ENCODE results near the gene SLC35A4.
"Not testable (repeated sequence)": the region's sequence is repeated elsewhere in the genome, so short reads cannot be mapped to it uniquely, and the experiment has no call there.

Gene SLC35A4

GRCh38 chr5:140557965-140558364 is 6.7 kb upstream of the SLC35A4 start:
- no peak for DNase-seq (ENCODE audit: low spot score)

DNA sequence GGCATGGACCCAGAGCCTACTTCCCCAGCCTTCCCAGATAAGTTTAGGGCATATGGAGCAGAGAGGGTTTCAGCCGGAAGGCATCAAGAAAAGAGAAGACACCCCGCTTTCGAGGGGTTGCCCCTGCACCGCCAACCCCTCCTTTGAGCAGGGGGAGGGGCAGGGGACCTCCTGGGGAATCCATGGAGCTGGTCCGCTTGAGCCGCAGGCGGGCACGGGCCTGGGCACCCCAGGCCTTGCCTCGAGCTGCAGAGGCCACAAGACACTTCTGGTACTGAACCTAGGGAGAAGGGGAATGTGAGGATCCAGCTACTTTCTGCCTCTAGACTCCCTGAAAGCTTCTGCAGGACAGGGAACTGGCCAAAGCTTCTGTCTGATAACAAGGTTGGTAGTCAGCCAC is 6.1 kb upstream of the SLC35A4 start:
- no peak for DNase-seq (ENCODE audit: low spot score)

- no peak for DNase-seq (ENCODE audit: low spot score)
Observed at GRCh38 chr5:140560227-140560626, 4.4 kb upstream of the SLC35A4 start.

DNA sequence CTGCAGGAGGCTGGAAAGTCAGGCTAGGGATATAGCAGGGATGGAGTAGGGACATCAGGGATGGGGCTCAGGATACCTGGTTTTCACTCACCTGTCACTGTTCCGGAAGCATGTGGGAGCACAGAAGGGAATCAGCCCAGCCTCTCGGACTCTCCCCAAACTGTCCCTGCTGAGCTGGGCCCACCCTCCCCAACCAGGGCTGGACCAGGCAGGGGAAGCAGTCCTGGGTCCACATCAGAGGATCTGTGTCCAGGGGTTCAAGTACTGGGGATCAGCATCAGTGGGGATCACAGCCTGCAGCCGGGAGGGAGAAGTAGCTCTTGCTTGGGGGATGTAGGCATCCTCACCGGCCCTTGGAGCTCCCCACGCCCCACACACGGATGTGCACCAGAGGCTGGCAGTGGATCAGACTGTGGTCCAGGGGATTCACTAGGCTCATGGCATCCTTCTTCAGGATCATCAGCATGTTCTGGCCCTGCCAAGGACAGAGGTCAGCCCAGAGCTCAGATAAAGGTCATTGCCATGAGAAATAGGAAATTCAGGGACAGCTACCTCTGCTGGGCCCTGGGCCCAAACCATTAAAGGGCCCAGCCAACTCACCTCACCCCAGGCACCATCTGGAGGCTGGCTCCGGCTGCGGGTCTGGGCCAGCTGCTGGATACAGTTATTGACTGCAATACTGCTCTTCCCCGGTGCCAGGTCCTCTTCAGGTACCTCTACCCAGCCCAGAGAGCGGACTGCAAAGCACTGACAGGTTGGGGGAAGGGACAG is 2.7 kb upstream of the SLC35A4 start:
- DNase-seq (ENCODE audit: low spot score) = no peak

DNA sequence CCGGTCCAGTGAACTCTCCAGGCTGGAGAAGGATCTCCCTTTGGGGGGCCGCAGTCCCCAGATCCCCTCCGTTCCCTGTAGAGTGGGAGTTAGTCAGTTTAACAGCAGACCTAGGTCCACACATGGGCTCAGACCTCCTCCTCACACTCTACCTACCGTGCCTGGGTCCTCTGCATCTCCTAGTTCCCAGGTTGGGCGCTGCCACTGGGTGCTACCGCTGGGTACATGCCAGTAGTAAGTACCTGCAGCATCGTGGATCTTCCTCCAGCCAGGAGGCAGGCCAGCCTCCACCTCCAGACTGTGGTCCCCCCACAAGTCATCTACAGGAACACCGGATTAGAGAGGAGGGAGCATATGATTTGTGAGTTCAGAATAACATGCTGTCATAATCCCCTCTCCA is 1.0 kb upstream of the SLC35A4 start:
- DNase-seq (ENCODE audit: low spot score) = no peak

DNA sequence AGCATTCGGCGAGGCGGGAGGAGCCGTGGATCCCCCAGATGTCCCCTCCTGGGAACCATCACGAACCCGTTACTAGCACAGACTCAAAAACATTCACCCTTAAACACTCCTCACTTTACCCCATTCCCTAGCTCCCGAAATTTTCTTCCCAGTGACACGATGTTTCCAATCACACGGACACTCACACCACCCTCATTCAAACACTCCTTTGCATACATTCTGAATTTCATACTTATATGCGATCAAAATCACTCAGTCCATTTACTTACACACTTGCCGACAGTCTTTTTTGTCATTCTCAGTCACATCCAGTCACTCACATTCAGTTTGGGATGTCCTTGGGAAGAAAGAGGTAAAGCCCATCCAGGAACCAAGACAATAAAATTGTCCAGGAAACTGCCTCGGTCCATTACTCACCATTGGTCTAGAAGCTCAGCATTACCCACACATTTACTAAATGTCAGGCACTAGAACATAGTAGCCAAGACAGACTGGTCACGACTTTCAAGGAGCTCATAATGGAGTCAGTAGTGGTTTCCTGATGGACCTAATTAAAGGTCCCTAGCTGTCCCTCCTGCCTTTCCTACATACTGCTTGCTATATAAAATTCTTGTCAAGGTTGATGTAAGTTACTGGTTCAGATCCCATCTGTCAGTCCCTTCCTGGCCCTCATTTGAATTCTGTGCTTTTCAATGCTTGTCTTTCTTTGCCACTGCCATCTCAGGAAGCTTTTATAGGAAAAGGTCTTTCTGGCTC is 574 bp downstream of the SLC35A4 start:
- no peak for DNase-seq (ENCODE audit: low spot score)

DNA sequence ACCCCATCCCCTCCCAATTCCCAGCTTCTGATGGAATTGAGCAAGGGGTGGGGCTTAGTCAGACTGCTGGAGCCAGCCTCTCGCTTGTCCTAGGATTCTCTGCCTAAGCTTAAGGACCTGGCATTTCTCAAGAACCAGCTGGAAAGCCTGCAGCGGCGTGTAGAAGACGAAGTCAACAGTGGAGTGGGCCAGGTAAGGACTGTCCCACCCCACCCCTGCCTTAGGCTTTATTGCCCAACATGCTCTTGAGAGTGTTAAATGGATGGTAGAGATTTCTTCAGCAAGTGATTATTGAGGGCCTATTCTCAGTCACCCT is 1.1 kb downstream of the SLC35A4 start:
- no peak for DNase-seq (ENCODE audit: low spot score)

GRCh38 chr5:140566665-140567064 is 2.0 kb downstream of the SLC35A4 start:
- no peak for DNase-seq (ENCODE audit: low spot score)

DNA sequence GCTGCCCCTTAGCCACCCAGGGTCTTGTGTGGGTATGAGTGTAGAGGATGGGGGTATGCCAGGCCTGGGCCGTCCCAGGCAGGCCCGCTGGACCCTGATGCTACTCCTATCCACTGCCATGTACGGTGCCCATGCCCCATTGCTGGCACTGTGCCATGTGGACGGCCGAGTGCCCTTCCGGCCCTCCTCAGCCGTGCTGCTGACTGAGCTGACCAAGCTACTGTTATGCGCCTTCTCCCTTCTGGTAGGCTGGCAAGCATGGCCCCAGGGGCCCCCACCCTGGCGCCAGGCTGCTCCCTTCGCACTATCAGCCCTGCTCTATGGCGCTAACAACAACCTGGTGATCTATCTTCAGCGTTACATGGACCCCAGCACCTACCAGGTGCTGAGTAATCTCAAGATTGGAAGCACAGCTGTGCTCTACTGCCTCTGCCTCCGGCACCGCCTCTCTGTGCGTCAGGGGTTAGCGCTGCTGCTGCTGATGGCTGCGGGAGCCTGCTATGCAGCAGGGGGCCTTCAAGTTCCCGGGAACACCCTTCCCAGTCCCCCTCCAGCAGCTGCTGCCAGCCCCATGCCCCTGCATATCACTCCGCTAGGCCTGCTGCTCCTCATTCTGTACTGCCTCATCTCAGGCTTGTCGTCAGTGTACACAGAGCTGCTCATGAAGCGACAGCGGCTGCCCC is 2.6 kb downstream of the SLC35A4 start:
- no peak for DNase-seq (ENCODE audit: low spot score)

GRCh38 chr5:140567871-140568270 is 3.2 kb downstream of the SLC35A4 start:
- no peak for DNase-seq (ENCODE audit: low spot score)

DNA sequence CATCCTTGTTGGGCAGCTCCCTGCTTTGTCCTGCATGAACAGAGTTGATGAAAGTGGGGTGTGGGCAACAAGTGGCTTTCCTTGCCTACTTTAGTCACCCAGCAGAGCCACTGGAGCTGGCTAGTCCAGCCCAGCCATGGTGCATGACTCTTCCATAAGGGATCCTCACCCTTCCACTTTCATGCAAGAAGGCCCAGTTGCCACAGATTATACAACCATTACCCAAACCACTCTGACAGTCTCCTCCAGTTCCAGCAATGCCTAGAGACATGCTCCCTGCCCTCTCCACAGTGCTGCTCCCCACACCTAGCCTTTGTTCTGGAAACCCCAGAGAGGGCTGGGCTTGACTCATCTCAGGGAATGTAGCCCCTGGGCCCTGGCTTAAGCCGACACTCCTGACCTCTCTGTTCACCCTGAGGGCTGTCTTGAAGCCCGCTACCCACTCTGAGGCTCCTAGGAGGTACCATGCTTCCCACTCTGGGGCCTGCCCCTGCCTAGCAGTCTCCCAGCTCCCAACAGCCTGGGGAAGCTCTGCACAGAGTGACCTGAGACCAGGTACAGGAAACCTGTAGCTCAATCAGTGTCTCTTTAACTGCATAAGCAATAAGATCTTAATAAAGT is 3.9 kb downstream of the SLC35A4 start:
- DNase-seq (ENCODE audit: low spot score) = no peak

DNA sequence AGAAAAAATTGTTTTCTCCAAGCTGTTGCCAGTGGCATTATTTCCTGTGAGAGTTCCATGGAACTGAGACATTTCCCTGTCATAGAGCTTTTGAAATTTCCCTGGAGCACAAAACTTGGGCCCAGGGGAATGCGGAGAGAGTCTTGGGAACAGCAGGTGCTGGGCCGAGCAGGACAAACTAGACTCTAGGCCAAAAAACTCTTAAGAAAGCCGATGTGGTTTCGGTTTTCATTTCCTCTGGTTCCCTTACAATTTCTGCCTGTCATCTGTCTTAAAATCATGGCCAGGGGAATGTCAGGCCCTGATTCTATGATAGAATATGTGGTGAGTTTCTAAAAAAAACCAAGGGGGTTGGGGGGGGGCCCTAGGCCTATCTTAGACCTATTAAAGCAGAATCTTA is 4.6 kb downstream of the SLC35A4 start:
- no peak for DNase-seq (ENCODE audit: low spot score)

GRCh38 chr5:140570058-140570457 is 5.4 kb downstream of the SLC35A4 start:
- DNase-seq (ENCODE audit: low spot score) = no peak

DNA sequence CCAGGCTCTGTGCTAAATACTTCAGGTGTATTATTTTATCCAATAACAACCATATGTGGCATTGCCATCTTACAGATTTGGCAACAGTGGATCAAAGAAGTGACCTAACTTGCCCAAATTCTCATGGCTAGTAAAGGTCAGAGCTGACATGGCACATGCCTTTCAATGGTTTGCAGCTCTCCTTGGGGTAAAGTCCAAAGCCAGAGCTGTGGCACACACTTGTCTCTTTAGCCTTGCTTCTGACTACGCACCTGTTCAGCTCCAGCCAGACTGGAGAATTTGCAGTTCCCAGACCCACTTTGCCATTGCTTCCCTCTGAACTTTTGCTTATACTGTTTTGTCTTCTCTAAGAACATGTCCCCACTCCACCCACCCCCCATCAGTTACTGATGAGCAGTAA is 5.9 kb downstream of the SLC35A4 start:
- no peak for DNase-seq (ENCODE audit: low spot score)

DNA sequence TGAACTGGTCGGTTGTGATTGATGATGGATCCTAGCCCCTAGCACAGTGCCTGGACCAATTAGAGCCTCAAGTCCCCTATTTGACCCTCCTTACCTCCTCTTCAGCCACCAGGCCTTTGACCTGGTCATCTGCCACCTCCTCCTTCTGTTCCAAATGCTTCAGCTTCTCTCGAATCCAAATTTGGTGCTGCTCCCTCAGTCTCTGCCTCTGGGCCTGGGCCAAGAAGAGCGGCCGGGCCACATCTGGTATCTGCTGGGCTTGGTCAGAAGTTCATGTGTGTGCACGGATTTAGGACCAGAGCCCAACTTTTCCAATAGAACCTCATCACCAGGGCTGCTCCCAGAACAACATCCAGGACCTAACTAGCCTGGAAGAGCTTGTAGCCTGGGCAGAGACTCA is 6.5 kb downstream of the SLC35A4 start:
- no peak for DNase-seq (ENCODE audit: low spot score)

DNA sequence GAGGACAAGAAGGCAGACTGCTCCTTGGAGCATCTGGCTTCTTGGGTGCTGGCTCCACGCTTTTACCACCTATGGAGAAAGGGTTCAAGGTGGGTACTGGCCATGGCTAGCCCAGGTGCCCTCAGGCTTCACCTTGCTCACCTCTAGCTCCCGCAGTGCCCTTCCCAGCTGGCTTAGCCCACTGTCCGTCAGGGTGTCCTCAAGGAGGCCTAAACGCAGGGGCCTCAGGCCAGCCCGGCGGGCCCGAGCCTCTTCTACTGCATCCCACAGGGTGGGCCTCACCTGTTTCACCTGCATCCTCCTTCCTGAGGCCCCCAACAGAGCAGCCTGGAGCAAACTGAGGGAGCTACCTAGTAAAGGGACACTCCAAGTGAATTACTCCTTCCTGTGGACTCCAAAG is 9.1 kb downstream of the SLC35A4 start:
- no peak for DNase-seq (ENCODE audit: low spot score)

DNA sequence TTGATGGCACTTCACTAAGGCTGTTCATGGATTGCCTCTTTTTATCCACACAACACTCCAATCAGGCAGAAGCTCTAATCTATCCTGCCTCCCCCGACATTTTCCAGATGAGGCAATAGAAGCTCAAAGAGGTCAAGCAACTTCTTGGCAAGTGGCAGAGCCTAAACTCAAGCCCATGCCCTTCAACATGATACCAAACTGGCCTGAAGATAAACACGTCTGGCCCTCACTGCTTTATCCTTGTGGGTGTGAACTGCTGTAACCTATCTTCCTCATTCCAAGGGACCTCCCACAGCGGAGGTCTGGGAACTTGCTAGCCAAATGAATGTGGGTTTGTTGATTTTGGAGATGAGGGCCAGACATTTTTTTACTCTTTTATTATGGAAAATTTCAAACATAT is 9.5 kb downstream of the SLC35A4 start:
- DNase-seq (ENCODE audit: low spot score) = no peak

- DNase-seq (ENCODE audit: low spot score) = peak; percentile 50
Observed at GRCh38 chr5:140575309-140575708, 10.7 kb downstream of the SLC35A4 start.

DNA sequence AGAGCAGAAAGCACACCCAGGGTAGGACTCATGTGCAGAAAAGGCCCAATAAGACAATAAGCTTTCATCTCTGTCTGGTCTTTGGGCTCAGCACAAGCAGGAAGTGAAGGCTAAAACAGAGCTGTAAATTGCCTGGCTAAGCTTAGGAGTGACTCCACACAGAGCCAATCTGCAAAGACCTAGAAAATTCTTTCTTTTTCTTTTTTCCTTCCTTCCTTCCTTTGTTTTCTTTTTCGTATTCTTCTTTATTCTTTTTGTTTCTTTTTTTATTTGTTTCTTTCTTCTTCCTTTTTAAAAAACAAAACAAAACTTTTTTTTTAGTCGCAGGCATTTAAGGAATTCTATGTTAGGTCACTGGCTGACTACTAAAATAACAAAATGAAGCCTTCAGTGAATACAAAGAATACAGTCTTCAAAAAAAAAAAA is 12.2 kb downstream of the SLC35A4 start:
- DNase-seq (ENCODE audit: low spot score) = no peak

DNA sequence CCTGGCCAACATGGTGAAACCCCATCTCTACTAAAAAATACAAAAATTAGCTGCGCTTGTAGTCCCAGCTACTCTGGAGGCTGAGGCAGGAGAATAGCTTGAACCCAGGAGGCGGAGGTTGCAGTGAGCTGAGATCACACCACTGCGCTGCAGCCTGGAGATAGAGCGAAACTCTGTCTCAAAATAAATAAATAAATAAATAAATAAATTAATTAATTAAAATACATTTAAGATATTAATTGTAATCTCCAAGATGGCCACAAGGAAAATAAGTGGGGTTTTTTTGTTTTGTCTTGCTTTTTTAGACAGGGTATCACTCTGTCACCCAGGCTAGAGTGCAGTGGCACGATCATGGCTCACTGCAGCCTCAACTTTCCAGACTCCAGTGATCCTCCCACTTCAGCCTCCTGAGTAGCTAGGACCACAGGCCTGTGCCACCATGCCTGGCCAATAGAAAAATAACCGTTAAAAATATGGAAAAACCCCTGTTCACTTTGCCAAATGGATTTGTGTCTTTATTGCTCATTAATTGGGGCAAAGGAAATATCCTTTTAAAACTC is 14.6 kb downstream of the SLC35A4 start:
- not testable (repeated sequence) for DNase-seq (ENCODE audit: low spot score)

DNA sequence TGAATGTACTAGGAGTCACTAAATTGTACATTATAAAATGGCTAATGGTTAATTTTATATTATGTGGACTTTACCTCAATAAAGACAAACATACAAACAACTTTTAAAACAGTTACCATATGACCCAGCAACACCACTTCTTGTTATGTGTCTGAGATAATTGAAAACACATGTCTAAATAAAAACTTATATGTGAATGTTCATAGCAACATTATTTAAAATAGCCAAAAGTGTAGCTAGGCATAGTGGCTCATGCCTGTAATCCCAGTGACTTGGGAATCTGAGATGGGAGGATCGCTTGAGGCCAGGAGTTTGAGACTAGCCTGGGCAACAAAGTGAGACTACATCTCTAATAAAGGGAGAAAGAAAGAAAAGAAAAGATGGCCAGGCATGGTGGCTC is 22.9 kb downstream of the SLC35A4 start:
- DNase-seq (ENCODE audit: low spot score) = no peak

DNA sequence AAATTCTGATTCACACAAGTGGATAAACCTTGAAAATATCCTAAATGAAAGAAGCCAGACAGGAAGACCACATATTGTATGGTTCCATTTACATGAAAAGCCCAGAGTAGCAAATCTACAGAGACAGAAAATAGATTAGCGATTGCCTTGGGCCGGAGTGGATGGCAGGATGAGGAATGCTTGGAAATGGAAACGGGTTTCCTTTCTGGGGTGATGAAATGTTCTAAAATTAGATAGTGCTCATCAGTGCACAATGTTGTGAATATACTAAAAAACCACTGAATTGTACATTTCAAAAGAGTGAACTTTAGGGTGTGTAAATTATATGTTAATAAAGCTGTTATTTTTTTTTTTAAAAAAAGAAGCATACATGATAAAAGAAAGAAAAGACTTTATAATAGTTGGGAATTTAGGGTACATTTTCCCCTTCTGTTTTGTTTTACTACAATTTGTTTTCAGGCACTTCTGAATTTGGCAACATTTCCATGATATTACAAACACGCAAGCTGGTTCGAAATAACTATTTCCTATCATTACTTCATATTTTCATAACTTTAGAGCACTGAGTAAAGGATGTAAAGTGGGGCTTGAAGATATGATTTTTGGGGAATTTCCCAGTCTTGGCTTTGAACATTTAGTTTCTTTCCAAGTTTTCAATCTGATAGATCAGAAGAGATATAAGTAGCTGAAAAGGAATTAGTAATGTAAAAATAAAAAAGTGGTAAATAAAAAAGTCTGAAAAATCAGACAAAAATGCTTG is 23.9 kb downstream of the SLC35A4 start:
- DNase-seq (ENCODE audit: low spot score) = no peak
